HepG2 (cell line): Measurements from ENCODE around the gene ASXL3. TPM values are rescaled to one million over a fixed set of nuclear protein-coding genes. Genes with fewer than 3 reads are reported as not detected.

Experiments used
- ATAC-seq: fragments of 200-7000 bp; cut with Tn5 transposase; 3 replicates; pipeline ENCODE4 v1.9.1; 2020; ENCODE audit warnings: mild to moderate bottlenecking, moderate library complexity
- BruUV-seq: library from RNA; stranded (reverse); fragments of 400-500 nt; replicated peaks from 2 replicates; lab custom pipeline; 2021; lab: Mats Ljungman, UMichigan
- CTCF ChIA-PET: fragments of 300-600 bp; formaldehyde crosslinking; extraction: SDS; loops from one replicate; lab custom pipeline; 2021; ENCODE audit warnings: low total read pairs, inconsistent platforms, low intra/inter-chr PET ratio; lab: Yijun Ruan, JAX
- POLR2A ChIA-PET: fragments of 350-600 bp; sonication (Branson Sonifier 250); formaldehyde crosslinking; loops from one replicate; lab custom pipeline; 2020; ENCODE audit warnings: antibody characterized with exemption, inconsistent platforms; lab: Yijun Ruan, JAX
- DNase-seq: peaks from one replicate; pipeline ENCODE4 v3.0.0-alpha.2; 2015; ENCODE audit warnings: low spot score
- FAIRE-seq: peaks from 3 replicates; lab custom pipeline; 2011; peaks lifted over from hg19 to GRCh38; lab: Jason Lieb, UNC
- H2AFZ ChIP-seq: one replicate; pipeline ENCODE4 v1.6.1; 2011; ENCODE audit warnings: low read length, inconsistent platforms
- H3K27ac ChIP-seq: fragments of 300-600 bp; 3 replicates; pipeline ENCODE4 v1.8.0; 2011; ENCODE audit warnings: mixed run types, mild to moderate bottlenecking, mixed read lengths, low read length, inconsistent platforms; ENCODE audit not compliant: insufficient read depth; ENCODE audit errors: extremely low read length
- H3K27me3 ChIP-seq, 2 experiments: fragments of 200-600 bp in 1 of 2; 2 replicates in 1 of 2; 3 replicates in 1 of 2; pipeline versions ENCODE4 v1.6.0 to v1.8.0; 2011; ENCODE audit warnings: low read length in 2 of 2, mild to moderate bottlenecking in 2 of 2, moderate library complexity in 2 of 2, inconsistent platforms in 1 of 2; ENCODE audit not compliant: insufficient read depth in 2 of 2, control insufficient read depth in 1 of 2
- H3K36me3 ChIP-seq, 2 experiments: fragments of 200-600 bp in 1 of 2; replicated peaks in 1 of 2; 2 replicates in 1 of 2; 3 replicates in 1 of 2; pipeline versions ENCODE4 v1.5.1 to v1.8.0; 2011; ENCODE audit warnings: low read length in 2 of 2, inconsistent platforms in 1 of 2; ENCODE audit not compliant: insufficient read depth in 2 of 2, control insufficient read depth in 1 of 2
- H3K4me1 ChIP-seq: 2 replicates; pipeline ENCODE4 v1.5.1; 2012; ENCODE audit warnings: low read length, inconsistent platforms; ENCODE audit not compliant: insufficient read depth
- H3K4me2 ChIP-seq: 2 replicates; pipeline ENCODE4 v1.6.0; 2011; ENCODE audit warnings: low read depth, low read length, inconsistent platforms
- H3K4me3 ChIP-seq, 3 experiments: fragments of 200-600 bp in 1 of 3; sonication (generic), shearing (Covaris generic) in 1 of 3; replicated peaks in 1 of 3; 2 replicates each; pipeline ENCODE4 v1.5.1; 2011 to 2016; ENCODE audit warnings: low read length in 3 of 3, inconsistent platforms in 2 of 3, low read depth in 2 of 3, mild to moderate bottlenecking in 2 of 3, control low read depth in 1 of 3, mixed read lengths in 1 of 3; ENCODE audit not compliant: insufficient read depth in 1 of 3
- H3K79me2 ChIP-seq: one replicate; pipeline ENCODE4 v1.6.1; 2011; ENCODE audit warnings: low read length, inconsistent platforms; ENCODE audit not compliant: insufficient read depth
- H3K9ac ChIP-seq: 2 replicates; pipeline ENCODE4 v1.6.0; 2011; ENCODE audit warnings: mild to moderate bottlenecking, low read depth, low read length, inconsistent platforms; ENCODE audit not compliant: insufficient read depth
- H3K9me3 ChIP-seq: 2 replicates; pipeline ENCODE4 v1.5.1; 2012; ENCODE audit warnings: mild to moderate bottlenecking, low read length
- H4K20me1 ChIP-seq: 2 replicates; pipeline ENCODE4 v1.6.0; 2011; ENCODE audit warnings: inconsistent platforms, mild to moderate bottlenecking, low read length, moderate library complexity; ENCODE audit not compliant: insufficient read depth
- ATRX ChIP-seq: sonication (generic); formaldehyde crosslinking; IDR thresholded peaks from 2 replicates; pipeline ENCODE4 v1.4.0; 2020; ENCODE audit warnings: missing genetic modification reagents, borderline replicate concordance
- ELF1 ChIP-seq: sonication (generic); formaldehyde crosslinking; IDR thresholded peaks from 2 replicates; pipeline ENCODE4 v1.4.0; 2020; ENCODE audit warnings: missing genetic modification reagents
- FOXO4 ChIP-seq: sonication (generic); formaldehyde crosslinking; conservative IDR thresholded peaks from 2 replicates; pipeline ENCODE4 v1.8.1; 2023; ENCODE audit warnings: missing genetic modification reagents
- HNRNPK ChIP-seq: fragments of 200-400 bp; formaldehyde crosslinking; IDR thresholded peaks from 2 replicates; pipeline ENCODE4 v1.6.1; 2018; ENCODE audit warnings: low read length, low read depth, moderate library complexity, mild to moderate bottlenecking; ENCODE audit not compliant: poor library complexity, severe bottlenecking
- KLF11 ChIP-seq: IDR thresholded peaks from 2 replicates; pipeline ENCODE4 v1.6.1; 2016; ENCODE audit warnings: missing compliant biosample characterization
- NFYC ChIP-seq: IDR thresholded peaks from 2 replicates; pipeline ENCODE4 v1.6.1; 2016; ENCODE audit warnings: missing genetic modification reagents, missing compliant biosample characterization
- NR1H2 ChIP-seq: sonication (generic); formaldehyde crosslinking; IDR thresholded peaks from 2 replicates; pipeline ENCODE4 v1.8.1; 2022; ENCODE audit warnings: low read depth, missing genetic modification reagents, borderline replicate concordance
- PPARG ChIP-seq: conservative IDR thresholded peaks from 2 replicates; pipeline ENCODE4 v1.6.1; 2016; ENCODE audit warnings: missing biosample characterization, missing genetic modification reagents
- RNF2 ChIP-seq: fragments of 450-650 bp; conservative IDR thresholded peaks from 2 replicates; pipeline ENCODE4 v1.6.1; 2016; ENCODE audit warnings: low read depth
- TBL1XR1 ChIP-seq: fragments of 150-350 bp; IDR thresholded peaks from 2 replicates; pipeline ENCODE4 v1.6.1; 2014; ENCODE audit warnings: borderline replicate concordance, low read length; ENCODE audit not compliant: partially characterized antibody
- ZNF12 ChIP-seq: sonication (generic); formaldehyde crosslinking; IDR thresholded peaks from 2 replicates; pipeline ENCODE4 v1.5.0; 2020; ENCODE audit warnings: missing genetic modification reagents
- ZNF260 ChIP-seq: sonication (generic); formaldehyde crosslinking; IDR thresholded peaks from 2 replicates; pipeline ENCODE4 v1.4.0; 2020; ENCODE audit warnings: missing genetic modification reagents, low read depth, mild to moderate bottlenecking, borderline replicate concordance
- ZNF501 ChIP-seq: sonication (generic); formaldehyde crosslinking; IDR thresholded peaks from 2 replicates; pipeline ENCODE4 v1.5.1; 2020; ENCODE audit warnings: mild to moderate bottlenecking, moderate library complexity, missing genetic modification reagents
- ZNF543 ChIP-seq: sonication (generic); formaldehyde crosslinking; IDR thresholded peaks from 2 replicates; pipeline ENCODE4 v1.4.0; 2020; ENCODE audit warnings: mild to moderate bottlenecking, missing genetic modification reagents
- ZNF572 ChIP-seq: sonication (generic); formaldehyde crosslinking; IDR thresholded peaks from 2 replicates; pipeline ENCODE4 v1.5.1; 2020; ENCODE audit warnings: mild to moderate bottlenecking, missing genetic modification reagents
- ZNF674 ChIP-seq: sonication (generic); formaldehyde crosslinking; IDR thresholded peaks from 2 replicates; pipeline ENCODE4 v1.5.0; 2020; ENCODE audit warnings: low read depth, mild to moderate bottlenecking, missing genetic modification reagents
- ZNF720 ChIP-seq: sonication (generic); formaldehyde crosslinking; IDR thresholded peaks from 2 replicates; pipeline ENCODE4 v1.4.0; 2020; ENCODE audit warnings: missing genetic modification reagents
- ZSCAN20 ChIP-seq: sonication (generic); formaldehyde crosslinking; IDR thresholded peaks from 2 replicates; pipeline ENCODE4 v1.4.0; 2020; ENCODE audit warnings: missing genetic modification reagents, mild to moderate bottlenecking, borderline replicate concordance
- WGBS: methylation state at CpG from one replicate; pipeline ENCODE4 v1.1.6; 2017; ENCODE audit warnings: low lambda C conversion rate; 5-methylcytosine and 5-hydroxymethylcytosine counted together
- in situ Hi-C: cut with HindIII; loops from 2 replicates; pipeline ENCODE4 v1.10.0; 2017; ENCODE audit warnings: low pct_unique_long_range_greater_than_20kb; ENCODE audit not compliant: extremely low pct_ligation_motif_present
- intact Hi-C: fragments of 100-400 bp; cut with micrococcal nuclease; formaldehyde crosslinking; loops from one replicate; pipeline ENCODE4 v1.10.0; 2022; ENCODE audit not compliant: unreplicated experiment
- polyA plus RNA-seq, 8 experiments: library from polyadenylated mRNA; depleted of rRNA in 3 of 8; stranded (reverse) in 7 of 8; unstranded in 1 of 8; fragments of >200 nt; fragmentation: Illumina TruSeq in 4 of 8; extraction: Trizol in 4 of 8; gene quantifications; 2 replicates each; pipeline versions ENCODE4 v1.2.1 to v1.2.3, GENCODE V29; 2011 to 2016; ENCODE audit warnings: low read depth in 4 of 8, missing spikeins in 1 of 8, mixed read lengths in 1 of 8; ENCODE audit not compliant: insufficient read depth in 1 of 8
- total RNA-seq, 5 experiments: library from RNA; depleted of rRNA; stranded (reverse); fragments of >200 nt; fragmentation: Illumina TruSeq; extraction: Trizol; gene quantifications; 2 replicates each; pipeline ENCODE4 v1.2.3, GENCODE V29; 2016; ENCODE audit warnings: low read depth in 1 of 5
- TF ChIP-seq, protein P1 (sequence below): sonication (generic); formaldehyde crosslinking; IDR thresholded peaks from 2 replicates; pipeline ENCODE4 v1.4.0; 2020; ENCODE audit warnings: mild to moderate bottlenecking, missing genetic modification reagents, borderline replicate concordance
- TF ChIP-seq, protein P2 (sequence below): sonication (generic); formaldehyde crosslinking; IDR thresholded peaks from 2 replicates; pipeline ENCODE4 v1.8.1; 2023; ENCODE audit warnings: mild to moderate bottlenecking, missing genetic modification reagents
- TF ChIP-seq, protein P3 (sequence below): sonication (generic); formaldehyde crosslinking; IDR thresholded peaks from 2 replicates; pipeline ENCODE4 v1.8.1; 2023; ENCODE audit warnings: mild to moderate bottlenecking, inconsistent platforms, moderate library complexity, missing genetic modification reagents, borderline replicate concordance

The ASXL3 gene
- total and polyA plus RNA-seq, 2 of the 13 experiments (the other 11 are each of a cell fraction or from before 2014, with no cell fraction given): not detected

- no peak for TF ChIP-seq NR1H2 (CRISPR knock-in tag)
- TF ChIP-seq, protein P1, sequence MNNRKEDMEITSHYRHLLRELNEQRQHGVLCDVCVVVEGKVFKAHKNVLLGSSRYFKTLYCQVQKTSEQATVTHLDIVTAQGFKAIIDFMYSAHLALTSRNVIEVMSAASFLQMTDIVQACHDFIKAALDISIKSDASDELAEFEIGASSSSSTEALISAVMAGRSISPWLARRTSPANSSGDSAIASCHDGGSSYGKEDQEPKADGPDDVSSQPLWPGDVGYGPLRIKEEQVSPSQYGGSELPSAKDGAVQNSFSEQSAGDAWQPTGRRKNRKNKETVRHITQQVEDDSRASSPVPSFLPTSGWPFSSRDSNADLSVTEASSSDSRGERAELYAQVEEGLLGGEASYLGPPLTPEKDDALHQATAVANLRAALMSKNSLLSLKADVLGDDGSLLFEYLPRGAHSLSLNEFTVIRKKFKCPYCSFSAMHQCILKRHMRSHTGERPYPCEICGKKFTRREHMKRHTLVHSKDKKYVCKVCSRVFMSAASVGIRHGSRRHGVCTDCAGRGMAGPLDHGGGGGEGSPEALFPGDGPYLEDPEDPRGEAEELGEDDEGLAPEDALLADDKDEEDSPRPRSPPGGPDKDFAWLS (CRISPR knock-in tag): no peak
- TF ChIP-seq ZNF501 (CRISPR knock-in tag): no peak
- TF ChIP-seq ELF1 (CRISPR knock-in tag): no peak
- no peak for TF ChIP-seq KLF11 (CRISPR knock-in tag)
Measured at GRCh38 chr18:33682436-33682835, 104.4 kb downstream of the ASXL3 start (continued).

GRCh38 chr18:33694593-33694992, 116.6 kb downstream of the ASXL3 start:
- no peak for DNase-seq
- no peak for FAIRE-seq
- Histone ChIP-seq H4K20me1 (no peaks in the 10 kb centered on the region), H3K79me2 (no peaks in the 10 kb centered on the region), H3K9ac (no peak overlapping the region), H3K9me3 (no peaks in the 10 kb centered on the region), H2AFZ (no peak overlapping the region), H3K27ac (no peak overlapping the region), H3K4me2 (no peak overlapping the region), H3K4me3 (no peak overlapping the region), H3K4me1 (no peaks in the 10 kb centered on the region), H3K27me3 (no peaks in the 10 kb centered on the region), H3K36me3 (no peaks in the 10 kb centered on the region)
- in situ Hi-C loops: no loop called here
- ChIA-PET POLR2A (no interaction called here), CTCF (no interaction called here)
- BruUV-seq: no TSS peak
- intact Hi-C loops: no loop called here
- ATAC-seq: no peak
- 33% methylated on average over 2 of the region's 2 CpGs for WGBS
- no peak for TF ChIP-seq ZSCAN20 (CRISPR knock-in tag)
- TF ChIP-seq FOXO4: no peak
- TF ChIP-seq, protein P2, sequence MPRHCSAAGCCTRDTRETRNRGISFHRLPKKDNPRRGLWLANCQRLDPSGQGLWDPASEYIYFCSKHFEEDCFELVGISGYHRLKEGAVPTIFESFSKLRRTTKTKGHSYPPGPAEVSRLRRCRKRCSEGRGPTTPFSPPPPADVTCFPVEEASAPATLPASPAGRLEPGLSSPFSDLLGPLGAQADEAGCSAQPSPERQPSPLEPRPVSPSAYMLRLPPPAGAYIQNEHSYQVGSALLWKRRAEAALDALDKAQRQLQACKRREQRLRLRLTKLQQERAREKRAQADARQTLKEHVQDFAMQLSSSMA (CRISPR knock-in tag): no peak
- TF ChIP-seq ZNF12 (CRISPR knock-in tag): no peak
- TF ChIP-seq ZNF572 (CRISPR knock-in tag): no peak
- TF ChIP-seq ZNF674: no peak
- TF ChIP-seq, protein P3, sequence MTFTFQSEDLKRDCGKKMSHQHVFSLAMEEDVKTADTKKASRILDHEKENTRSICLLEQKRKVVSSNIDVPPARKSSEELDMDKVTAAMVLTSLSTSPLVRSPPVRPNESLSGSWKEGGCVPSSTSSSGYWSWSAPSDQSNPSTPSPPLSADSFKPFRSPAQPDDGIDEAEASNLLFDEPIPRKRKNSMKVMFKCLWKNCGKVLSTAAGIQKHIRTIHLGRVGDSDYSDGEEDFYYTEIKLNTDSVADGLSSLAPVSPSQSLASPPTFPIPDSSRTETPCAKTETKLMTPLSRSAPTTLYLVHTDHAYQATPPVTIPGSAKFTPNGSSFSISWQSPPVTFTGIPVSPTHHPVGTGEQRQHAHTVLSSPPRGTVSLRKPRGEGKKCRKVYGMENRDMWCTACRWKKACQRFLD (CRISPR knock-in tag): no peak
- no peak for TF ChIP-seq RNF2
- no peak for TF ChIP-seq TBL1XR1
- no peak for TF ChIP-seq HNRNPK
- TF ChIP-seq ATRX (CRISPR knock-in tag): no peak
- no peak for TF ChIP-seq NFYC (CRISPR knock-in tag)
- no peak for TF ChIP-seq ZNF720 (CRISPR knock-in tag)
- TF ChIP-seq ZNF543 (CRISPR knock-in tag): no peak
- TF ChIP-seq ZNF260 (CRISPR knock-in tag): no peak
- no peak for TF ChIP-seq PPARG (CRISPR knock-in tag)
